Measurements from ENCODE around the gene HOGA1. TPM values are rescaled to one million over a fixed set of nuclear protein-coding genes. Genes with fewer than 3 reads are reported as not detected.

Gene HOGA1
- total and polyA plus RNA-seq, 2 of the 13 experiments (the other 11 are each of a cell fraction or from before 2014, with no cell fraction given) = 7.6 to 19.5 TPM

DNA sequence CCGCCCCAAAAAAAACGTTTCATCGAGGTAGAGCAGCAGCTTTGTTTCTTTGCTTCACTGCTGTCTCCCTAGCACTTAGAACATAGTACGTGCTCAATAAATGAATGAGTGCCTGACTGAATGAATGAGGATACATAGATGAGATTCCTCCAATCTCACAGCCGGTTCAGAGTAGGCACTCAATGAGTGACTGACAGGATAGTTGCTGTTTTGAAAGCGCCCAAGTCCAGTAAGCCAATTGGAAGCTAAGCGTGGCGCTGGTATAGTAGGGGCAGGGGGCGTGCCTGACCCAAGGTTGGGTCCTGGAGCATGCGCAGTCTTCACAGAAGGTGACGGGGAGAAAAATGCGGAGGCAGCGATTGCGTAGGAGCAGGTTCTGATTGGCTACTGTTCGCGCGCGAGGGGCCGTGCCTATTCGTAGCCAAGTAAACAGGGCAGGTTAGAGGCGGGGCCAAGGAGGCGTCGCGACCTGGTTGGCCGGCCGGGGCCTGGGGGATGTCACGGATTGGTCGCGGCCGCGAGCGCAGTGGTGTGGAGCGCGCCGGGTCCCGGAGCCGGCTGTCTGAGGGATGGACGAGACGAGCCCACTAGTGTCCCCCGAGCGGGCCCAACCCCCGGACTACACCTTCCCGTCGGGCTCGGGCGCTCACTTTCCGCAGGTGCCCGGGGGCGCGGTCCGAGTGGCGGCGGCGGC lies 56.1 kb downstream of the HOGA1 start, which contains the start of gene PI4K2A (continued):
- TF ChIP-seq ZBTB7A (CRISPR knock-in tag; IDR thresholded peaks at IDR 0.05) (no peak), BRD4 (CRISPR knock-in tag; IDR thresholded peaks at IDR 0.05) (no peak), ZNF317 (CRISPR knock-in tag; IDR thresholded peaks at IDR 0.05) (no peak), HOXA5 (CRISPR knock-in tag; IDR thresholded peaks at IDR 0.05) (no peak), HES4 (CRISPR knock-in tag; IDR thresholded peaks at IDR 0.05; ENCODE audit: borderline replicate concordance) (no peak), CCDC6 (CRISPR knock-in tag; IDR thresholded peaks at IDR 0.05) (no peak), REPIN1 (CRISPR knock-in tag; IDR thresholded peaks at IDR 0.05; ENCODE audit: borderline replicate concordance, low read depth) (no peak), ZNF572 (CRISPR knock-in tag; IDR thresholded peaks at IDR 0.05) (no peak), PHF20 (CRISPR knock-in tag; IDR thresholded peaks at IDR 0.05) (no peak), ESRRA (CRISPR knock-in tag; IDR thresholded peaks at IDR 0.05; ENCODE audit: low read depth) (no peak; the same call in 1 of the 2 replicates), PAWR (CRISPR knock-in tag; IDR thresholded peaks at IDR 0.05; ENCODE audit: borderline replicate concordance) (no peak), KLF11 (CRISPR knock-in tag; IDR thresholded peaks at IDR 0.05) (no peak), TBX2 (CRISPR knock-in tag; IDR thresholded peaks at IDR 0.05; ENCODE audit: borderline replicate concordance) (peak; percentile 68; the same call in 1 of the 2 replicates), FOSL1 (CRISPR knock-in tag; IDR thresholded peaks at IDR 0.05; ENCODE audit: borderline replicate concordance) (no peak)
- TF ChIP-seq, protein P1, sequence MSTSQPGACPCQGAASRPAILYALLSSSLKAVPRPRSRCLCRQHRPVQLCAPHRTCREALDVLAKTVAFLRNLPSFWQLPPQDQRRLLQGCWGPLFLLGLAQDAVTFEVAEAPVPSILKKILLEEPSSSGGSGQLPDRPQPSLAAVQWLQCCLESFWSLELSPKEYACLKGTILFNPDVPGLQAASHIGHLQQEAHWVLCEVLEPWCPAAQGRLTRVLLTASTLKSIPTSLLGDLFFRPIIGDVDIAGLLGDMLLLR (CRISPR knock-in tag; IDR thresholded peaks at IDR 0.05) = no peak
- TF ChIP-seq, protein P2, sequence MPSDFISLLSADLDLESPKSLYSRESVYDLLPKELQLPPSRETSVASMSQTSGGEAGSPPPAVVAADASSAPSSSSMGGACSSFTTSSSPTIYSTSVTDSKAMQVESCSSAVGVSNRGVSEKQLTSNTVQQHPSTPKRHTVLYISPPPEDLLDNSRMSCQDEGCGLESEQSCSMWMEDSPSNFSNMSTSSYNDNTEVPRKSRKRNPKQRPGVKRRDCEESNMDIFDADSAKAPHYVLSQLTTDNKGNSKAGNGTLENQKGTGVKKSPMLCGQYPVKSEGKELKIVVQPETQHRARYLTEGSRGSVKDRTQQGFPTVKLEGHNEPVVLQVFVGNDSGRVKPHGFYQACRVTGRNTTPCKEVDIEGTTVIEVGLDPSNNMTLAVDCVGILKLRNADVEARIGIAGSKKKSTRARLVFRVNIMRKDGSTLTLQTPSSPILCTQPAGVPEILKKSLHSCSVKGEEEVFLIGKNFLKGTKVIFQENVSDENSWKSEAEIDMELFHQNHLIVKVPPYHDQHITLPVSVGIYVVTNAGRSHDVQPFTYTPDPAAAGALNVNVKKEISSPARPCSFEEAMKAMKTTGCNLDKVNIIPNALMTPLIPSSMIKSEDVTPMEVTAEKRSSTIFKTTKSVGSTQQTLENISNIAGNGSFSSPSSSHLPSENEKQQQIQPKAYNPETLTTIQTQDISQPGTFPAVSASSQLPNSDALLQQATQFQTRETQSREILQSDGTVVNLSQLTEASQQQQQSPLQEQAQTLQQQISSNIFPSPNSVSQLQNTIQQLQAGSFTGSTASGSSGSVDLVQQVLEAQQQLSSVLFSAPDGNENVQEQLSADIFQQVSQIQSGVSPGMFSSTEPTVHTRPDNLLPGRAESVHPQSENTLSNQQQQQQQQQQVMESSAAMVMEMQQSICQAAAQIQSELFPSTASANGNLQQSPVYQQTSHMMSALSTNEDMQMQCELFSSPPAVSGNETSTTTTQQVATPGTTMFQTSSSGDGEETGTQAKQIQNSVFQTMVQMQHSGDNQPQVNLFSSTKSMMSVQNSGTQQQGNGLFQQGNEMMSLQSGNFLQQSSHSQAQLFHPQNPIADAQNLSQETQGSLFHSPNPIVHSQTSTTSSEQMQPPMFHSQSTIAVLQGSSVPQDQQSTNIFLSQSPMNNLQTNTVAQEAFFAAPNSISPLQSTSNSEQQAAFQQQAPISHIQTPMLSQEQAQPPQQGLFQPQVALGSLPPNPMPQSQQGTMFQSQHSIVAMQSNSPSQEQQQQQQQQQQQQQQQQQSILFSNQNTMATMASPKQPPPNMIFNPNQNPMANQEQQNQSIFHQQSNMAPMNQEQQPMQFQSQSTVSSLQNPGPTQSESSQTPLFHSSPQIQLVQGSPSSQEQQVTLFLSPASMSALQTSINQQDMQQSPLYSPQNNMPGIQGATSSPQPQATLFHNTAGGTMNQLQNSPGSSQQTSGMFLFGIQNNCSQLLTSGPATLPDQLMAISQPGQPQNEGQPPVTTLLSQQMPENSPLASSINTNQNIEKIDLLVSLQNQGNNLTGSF (CRISPR knock-in tag; IDR thresholded peaks at IDR 0.05) = no peak
- TF ChIP-seq, protein P3, sequence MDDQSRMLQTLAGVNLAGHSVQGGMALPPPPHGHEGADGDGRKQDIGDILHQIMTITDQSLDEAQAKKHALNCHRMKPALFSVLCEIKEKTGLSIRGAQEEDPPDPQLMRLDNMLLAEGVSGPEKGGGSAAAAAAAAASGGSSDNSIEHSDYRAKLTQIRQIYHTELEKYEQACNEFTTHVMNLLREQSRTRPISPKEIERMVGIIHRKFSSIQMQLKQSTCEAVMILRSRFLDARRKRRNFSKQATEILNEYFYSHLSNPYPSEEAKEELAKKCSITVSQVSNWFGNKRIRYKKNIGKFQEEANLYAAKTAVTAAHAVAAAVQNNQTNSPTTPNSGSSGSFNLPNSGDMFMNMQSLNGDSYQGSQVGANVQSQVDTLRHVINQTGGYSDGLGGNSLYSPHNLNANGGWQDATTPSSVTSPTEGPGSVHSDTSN (CRISPR knock-in tag; IDR thresholded peaks at IDR 0.05; ENCODE audit: borderline replicate concordance) = no peak
- TF ChIP-seq, protein P4, sequence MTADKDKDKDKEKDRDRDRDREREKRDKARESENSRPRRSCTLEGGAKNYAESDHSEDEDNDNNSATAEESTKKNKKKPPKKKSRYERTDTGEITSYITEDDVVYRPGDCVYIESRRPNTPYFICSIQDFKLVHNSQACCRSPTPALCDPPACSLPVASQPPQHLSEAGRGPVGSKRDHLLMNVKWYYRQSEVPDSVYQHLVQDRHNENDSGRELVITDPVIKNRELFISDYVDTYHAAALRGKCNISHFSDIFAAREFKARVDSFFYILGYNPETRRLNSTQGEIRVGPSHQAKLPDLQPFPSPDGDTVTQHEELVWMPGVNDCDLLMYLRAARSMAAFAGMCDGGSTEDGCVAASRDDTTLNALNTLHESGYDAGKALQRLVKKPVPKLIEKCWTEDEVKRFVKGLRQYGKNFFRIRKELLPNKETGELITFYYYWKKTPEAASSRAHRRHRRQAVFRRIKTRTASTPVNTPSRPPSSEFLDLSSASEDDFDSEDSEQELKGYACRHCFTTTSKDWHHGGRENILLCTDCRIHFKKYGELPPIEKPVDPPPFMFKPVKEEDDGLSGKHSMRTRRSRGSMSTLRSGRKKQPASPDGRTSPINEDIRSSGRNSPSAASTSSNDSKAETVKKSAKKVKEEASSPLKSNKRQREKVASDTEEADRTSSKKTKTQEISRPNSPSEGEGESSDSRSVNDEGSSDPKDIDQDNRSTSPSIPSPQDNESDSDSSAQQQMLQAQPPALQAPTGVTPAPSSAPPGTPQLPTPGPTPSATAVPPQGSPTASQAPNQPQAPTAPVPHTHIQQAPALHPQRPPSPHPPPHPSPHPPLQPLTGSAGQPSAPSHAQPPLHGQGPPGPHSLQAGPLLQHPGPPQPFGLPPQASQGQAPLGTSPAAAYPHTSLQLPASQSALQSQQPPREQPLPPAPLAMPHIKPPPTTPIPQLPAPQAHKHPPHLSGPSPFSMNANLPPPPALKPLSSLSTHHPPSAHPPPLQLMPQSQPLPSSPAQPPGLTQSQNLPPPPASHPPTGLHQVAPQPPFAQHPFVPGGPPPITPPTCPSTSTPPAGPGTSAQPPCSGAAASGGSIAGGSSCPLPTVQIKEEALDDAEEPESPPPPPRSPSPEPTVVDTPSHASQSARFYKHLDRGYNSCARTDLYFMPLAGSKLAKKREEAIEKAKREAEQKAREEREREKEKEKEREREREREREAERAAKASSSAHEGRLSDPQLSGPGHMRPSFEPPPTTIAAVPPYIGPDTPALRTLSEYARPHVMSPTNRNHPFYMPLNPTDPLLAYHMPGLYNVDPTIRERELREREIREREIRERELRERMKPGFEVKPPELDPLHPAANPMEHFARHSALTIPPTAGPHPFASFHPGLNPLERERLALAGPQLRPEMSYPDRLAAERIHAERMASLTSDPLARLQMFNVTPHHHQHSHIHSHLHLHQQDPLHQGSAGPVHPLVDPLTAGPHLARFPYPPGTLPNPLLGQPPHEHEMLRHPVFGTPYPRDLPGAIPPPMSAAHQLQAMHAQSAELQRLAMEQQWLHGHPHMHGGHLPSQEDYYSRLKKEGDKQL (CRISPR knock-in tag; IDR thresholded peaks at IDR 0.05; ENCODE audit: low read depth) = no peak

Data from HepG2 (cell line).